ENCODE data around the gene GANC.

GANC gene

GRCh38 chr15:42385980-42386700 is 113.1 kb downstream of the GANC start:
- no peaks in the 10 kb centered on the region for H3K27me3 Mint-ChIP-seq
- ATAC-seq (replicated peaks), result no peak
- DNase-seq, result no peak
- H3K36me3 Mint-ChIP-seq, result peaks cover 25 to 45% of the 10 kb centered on the region in 2 donors
- no peaks in the 10 kb centered on the region for H3K9me3 Mint-ChIP-seq
- H3K4me1 Mint-ChIP-seq, result peaks cover 3 to 8% of the 10 kb centered on the region in 2 donors
- no peak overlapping the region for H3K4me3 Mint-ChIP-seq
- H3K27ac Mint-ChIP-seq, result no peak overlapping the region

GRCh38 chr15:42387603-42388002 is 114.6 kb downstream of the GANC start:
- H3K4me1 Mint-ChIP-seq, result peaks cover 3 to 8% of the 10 kb centered on the region in 2 donors
- no peak overlapping the region for H3K27ac Mint-ChIP-seq
- H3K36me3 Mint-ChIP-seq, result peaks cover 25 to 49% of the 10 kb centered on the region in 2 donors
- no peaks in the 10 kb centered on the region for H3K27me3 Mint-ChIP-seq
- ATAC-seq (replicated peaks) (peak; percentile 67 to 85), DNase-seq (peak; percentile 8)
- H3K4me3 Mint-ChIP-seq, result peak overlapping the region in 1 of 2 donors; percentile 17
- H3K9me3 Mint-ChIP-seq, result no peaks in the 10 kb centered on the region

GRCh38 chr15:42392309-42393024 is 119.5 kb downstream of the GANC start:
- H3K4me3 Mint-ChIP-seq, result no peak overlapping the region
- no peak for ATAC-seq (replicated peaks)
- no peak for DNase-seq
- H3K9me3 Mint-ChIP-seq, result no peaks in the 10 kb centered on the region
- H3K4me1 Mint-ChIP-seq, result peaks cover 3 to 5% of the 10 kb centered on the region in 2 donors
- no peak overlapping the region for H3K27ac Mint-ChIP-seq
- H3K36me3 Mint-ChIP-seq, result peaks cover 20 to 27% of the 10 kb centered on the region in 2 donors
- no peaks in the 10 kb centered on the region for H3K27me3 Mint-ChIP-seq

- Mint-ChIP-seq H3K27ac (no peak overlapping the region), H3K4me3 (no peak overlapping the region)
Observed at GRCh38 chr15:42394106-42394505, 121.1 kb downstream of the GANC start.

GRCh38 chr15:42395838-42396237 is 122.8 kb downstream of the GANC start:
- Mint-ChIP-seq H3K4me3 (no peak overlapping the region), H3K36me3 (peaks cover 26% of the 10 kb centered on the region in 2 donors), H3K9me3 (no peaks in the 10 kb centered on the region), H3K27ac (no peak overlapping the region), H3K27me3 (no peaks in the 10 kb centered on the region), H3K4me1 (peaks cover 0 to under 1% of the 10 kb centered on the region in 2 donors)
- DNase-seq, result no peak
- no peak for ATAC-seq (replicated peaks)

More at GRCh38 chr15:42394106-42394505, 121.1 kb downstream of the GANC start:
- H3K4me1 Mint-ChIP-seq, result no peaks in the 10 kb centered on the region
- H3K36me3 Mint-ChIP-seq, result peaks cover 17 to 23% of the 10 kb centered on the region in 2 donors
- DNase-seq (no peak), ATAC-seq (replicated peaks) (no peak)
- no peaks in the 10 kb centered on the region for H3K9me3 Mint-ChIP-seq
- no peaks in the 10 kb centered on the region for H3K27me3 Mint-ChIP-seq

GRCh38 chr15:42401544-42402454 is 128.8 kb downstream of the GANC start:
- no peak for DNase-seq
- ATAC-seq (replicated peaks), result peak in 1 of 2 donors; percentile 27
- H3K27ac Mint-ChIP-seq, result no peak overlapping the region
- no peaks in the 10 kb centered on the region for H3K9me3 Mint-ChIP-seq
- no peak overlapping the region for H3K4me3 Mint-ChIP-seq
- peaks cover 9 to 10% of the 10 kb centered on the region in 2 donors for H3K4me1 Mint-ChIP-seq
- no peaks in the 10 kb centered on the region for H3K27me3 Mint-ChIP-seq
- H3K36me3 Mint-ChIP-seq, result peaks cover 43 to 50% of the 10 kb centered on the region in 2 donors

GRCh38 chr15:42402455-42403205 is 129.6 kb downstream of the GANC start:
- no peaks in the 10 kb centered on the region for H3K27me3 Mint-ChIP-seq
- ATAC-seq (replicated peaks), result peak in 1 of 2 donors; percentile 36
- no peak overlapping the region for H3K4me3 Mint-ChIP-seq
- H3K4me1 Mint-ChIP-seq, result peaks cover 9 to 10% of the 10 kb centered on the region in 2 donors
- peak overlapping the region; percentile 20 for H3K27ac Mint-ChIP-seq
- H3K9me3 Mint-ChIP-seq, result no peaks in the 10 kb centered on the region
- H3K36me3 Mint-ChIP-seq, result peaks cover 37 to 57% of the 10 kb centered on the region in 2 donors
- no peak for DNase-seq

- no peak for ATAC-seq (replicated peaks)
- no peak for DNase-seq
- Mint-ChIP-seq H3K9me3 (no peaks in the 10 kb centered on the region), H3K36me3 (peaks cover 37 to 64% of the 10 kb centered on the region in 2 donors), H3K4me1 (peaks cover 9 to 10% of the 10 kb centered on the region in 2 donors), H3K27ac (no peak overlapping the region), H3K27me3 (no peaks in the 10 kb centered on the region), H3K4me3 (no peak overlapping the region)
Observed at GRCh38 chr15:42403389-42403788, 130.4 kb downstream of the GANC start.

- ATAC-seq (replicated peaks) (no peak), DNase-seq (no peak)
- peaks cover 30 to 60% of the 10 kb centered on the region in 2 donors for H3K36me3 Mint-ChIP-seq
- H3K27me3 Mint-ChIP-seq, result no peaks in the 10 kb centered on the region
- H3K4me3 Mint-ChIP-seq, result no peak overlapping the region
- H3K9me3 Mint-ChIP-seq, result no peaks in the 10 kb centered on the region
- no peak overlapping the region for H3K27ac Mint-ChIP-seq
- H3K4me1 Mint-ChIP-seq, result peaks cover 9 to 10% of the 10 kb centered on the region in 2 donors
Observed at GRCh38 chr15:42404461-42405235, 131.6 kb downstream of the GANC start.

- ATAC-seq (replicated peaks) (no peak), DNase-seq (no peak)
- peaks cover 24 to 58% of the 10 kb centered on the region in 2 donors for H3K36me3 Mint-ChIP-seq
- H3K27me3 Mint-ChIP-seq, result no peaks in the 10 kb centered on the region
- no peak overlapping the region for H3K4me3 Mint-ChIP-seq
- no peaks in the 10 kb centered on the region for H3K9me3 Mint-ChIP-seq
- no peak overlapping the region for H3K27ac Mint-ChIP-seq
- H3K4me1 Mint-ChIP-seq, result peaks cover 7 to 8% of the 10 kb centered on the region in 2 donors
Observed at GRCh38 chr15:42405863-42406482, 133.0 kb downstream of the GANC start.

All from stimulated activated naive B cell treated with anti-CD40 and anti-IgM and Interleukin-4, amounts not matched to agents 10 μg/mL and 1 μg/mL and 100 μg/mL, for 72 hours (primary cell).